ENCODE measurements around the gene LENEP. TPM values are rescaled to one million over a fixed set of nuclear protein-coding genes. Genes with fewer than 3 reads are reported as not detected.

The LENEP gene
- total RNA-seq, 1 donor from 2014 or later: not detected

- no peak for TF ChIP-seq EZH2 (IDR thresholded peaks at IDR 0.05; ENCODE audit: insufficient read depth, low read length)
- TF ChIP-seq, protein P1, sequence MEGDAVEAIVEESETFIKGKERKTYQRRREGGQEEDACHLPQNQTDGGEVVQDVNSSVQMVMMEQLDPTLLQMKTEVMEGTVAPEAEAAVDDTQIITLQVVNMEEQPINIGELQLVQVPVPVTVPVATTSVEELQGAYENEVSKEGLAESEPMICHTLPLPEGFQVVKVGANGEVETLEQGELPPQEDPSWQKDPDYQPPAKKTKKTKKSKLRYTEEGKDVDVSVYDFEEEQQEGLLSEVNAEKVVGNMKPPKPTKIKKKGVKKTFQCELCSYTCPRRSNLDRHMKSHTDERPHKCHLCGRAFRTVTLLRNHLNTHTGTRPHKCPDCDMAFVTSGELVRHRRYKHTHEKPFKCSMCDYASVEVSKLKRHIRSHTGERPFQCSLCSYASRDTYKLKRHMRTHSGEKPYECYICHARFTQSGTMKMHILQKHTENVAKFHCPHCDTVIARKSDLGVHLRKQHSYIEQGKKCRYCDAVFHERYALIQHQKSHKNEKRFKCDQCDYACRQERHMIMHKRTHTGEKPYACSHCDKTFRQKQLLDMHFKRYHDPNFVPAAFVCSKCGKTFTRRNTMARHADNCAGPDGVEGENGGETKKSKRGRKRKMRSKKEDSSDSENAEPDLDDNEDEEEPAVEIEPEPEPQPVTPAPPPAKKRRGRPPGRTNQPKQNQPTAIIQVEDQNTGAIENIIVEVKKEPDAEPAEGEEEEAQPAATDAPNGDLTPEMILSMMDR (IDR thresholded peaks at IDR 0.05; ENCODE audit: insufficient read depth, low read depth, low read length): no peak
- Mint-ChIP-seq H3K36me3 (ENCODE audit: low read depth, unreplicated experiment) (no peaks in the 10 kb centered on the region), H3K27me3 (ENCODE audit: low read depth, unreplicated experiment) (no peaks in the 10 kb centered on the region)
Measured at GRCh38 chr1:155019377-155020245, 26.2 kb downstream of the LENEP start.

GRCh38 chr1:155022136-155022926, 28.9 kb downstream of the LENEP start:
- Mint-ChIP-seq H3K27me3 (ENCODE audit: low read depth, unreplicated experiment) (no peaks in the 10 kb centered on the region), H3K4me3 (ENCODE audit: unreplicated experiment) (peak overlapping the region; percentile 23), H3K27ac (ENCODE audit: unreplicated experiment) (peak overlapping the region; percentile 64), H3K9me3 (ENCODE audit: unreplicated experiment) (no peaks in the 10 kb centered on the region), H3K4me1 (ENCODE audit: low read depth, unreplicated experiment) (peaks cover 29% of the 10 kb centered on the region), H3K36me3 (ENCODE audit: low read depth, unreplicated experiment) (no peaks in the 10 kb centered on the region)
- no peak overlapping the region for H3K9ac ChIP-seq (ENCODE audit: low read length)
- TF ChIP-seq EZH2 (IDR thresholded peaks at IDR 0.05; ENCODE audit: insufficient read depth, low read length): no peak
- TF ChIP-seq, protein P1 (IDR thresholded peaks at IDR 0.05; ENCODE audit: insufficient read depth, low read depth, low read length): no peak
- peaks cover 11% of the 10 kb centered on the region for H4K20me1 ChIP-seq (ENCODE audit: insufficient read depth, low read length)
- no peaks in the 10 kb centered on the region for H3K27me3 ChIP-seq (ENCODE audit: insufficient read depth, low read length)
- no peaks in the 10 kb centered on the region for H3K36me3 ChIP-seq (ENCODE audit: insufficient read depth, low read length)
- DNase-seq (ENCODE audit: low read depth) (no peak), FAIRE-seq (no peak)
- no peak overlapping the region for H3K4me2 ChIP-seq (ENCODE audit: low read length)
- no peaks in the 10 kb centered on the region for H3K79me2 ChIP-seq (ENCODE audit: insufficient read depth, low read length)
- no peak overlapping the region for H2AFZ ChIP-seq (ENCODE audit: low read depth, low read length)
- H3K27ac ChIP-seq (ENCODE audit: low read depth, low read length): no peak overlapping the region
- no peaks in the 10 kb centered on the region for H3K9me3 ChIP-seq (ENCODE audit: insufficient read depth, low read depth, low read length)
- no peak overlapping the region for H3K4me3 ChIP-seq (ENCODE audit: insufficient read depth, low read depth, low read length)
- H3K4me1 ChIP-seq (ENCODE audit: insufficient read depth, low read length): peaks cover 4% of the 10 kb centered on the region

More at GRCh38 chr1:155019377-155020245, 26.2 kb downstream of the LENEP start:
- Histone ChIP-seq H3K36me3 (ENCODE audit: insufficient read depth, low read length) (no peaks in the 10 kb centered on the region), H3K4me3 (ENCODE audit: insufficient read depth, low read depth, low read length) (no peak overlapping the region), H3K27ac (ENCODE audit: low read depth, low read length) (no peak overlapping the region), H3K4me1 (ENCODE audit: insufficient read depth, low read length) (peaks cover 9% of the 10 kb centered on the region), H3K4me2 (ENCODE audit: low read length) (no peak overlapping the region), H3K9ac (ENCODE audit: low read length) (no peak overlapping the region), H2AFZ (ENCODE audit: low read depth, low read length) (no peak overlapping the region), H3K79me2 (ENCODE audit: insufficient read depth, low read length) (no peaks in the 10 kb centered on the region), H3K9me3 (ENCODE audit: insufficient read depth, low read depth, low read length) (no peaks in the 10 kb centered on the region), H4K20me1 (ENCODE audit: insufficient read depth, low read length) (peaks cover 11% of the 10 kb centered on the region), H3K27me3 (ENCODE audit: insufficient read depth, low read length) (no peaks in the 10 kb centered on the region)
- Mint-ChIP-seq H3K27ac (ENCODE audit: unreplicated experiment) (peak overlapping the region; percentile 3), H3K4me1 (ENCODE audit: low read depth, unreplicated experiment) (peaks cover 29% of the 10 kb centered on the region), H3K4me3 (ENCODE audit: unreplicated experiment) (no peak overlapping the region), H3K9me3 (ENCODE audit: unreplicated experiment) (no peaks in the 10 kb centered on the region)
- DNase-seq (ENCODE audit: low read depth) (no peak), FAIRE-seq (no peak)
